ENCODE measurements around the gene SLC6A8. TPM values are rescaled to one million over a fixed set of nuclear protein-coding genes. Genes with fewer than 3 reads are reported as not detected.
"Not testable (repeated sequence)": the region's sequence is repeated elsewhere in the genome, so short reads cannot be mapped to it uniquely, and the experiment has no call there.

Gene SLC6A8
- total RNA-seq, 1 donor from 2014 or later, result 56.8 TPM

DNA sequence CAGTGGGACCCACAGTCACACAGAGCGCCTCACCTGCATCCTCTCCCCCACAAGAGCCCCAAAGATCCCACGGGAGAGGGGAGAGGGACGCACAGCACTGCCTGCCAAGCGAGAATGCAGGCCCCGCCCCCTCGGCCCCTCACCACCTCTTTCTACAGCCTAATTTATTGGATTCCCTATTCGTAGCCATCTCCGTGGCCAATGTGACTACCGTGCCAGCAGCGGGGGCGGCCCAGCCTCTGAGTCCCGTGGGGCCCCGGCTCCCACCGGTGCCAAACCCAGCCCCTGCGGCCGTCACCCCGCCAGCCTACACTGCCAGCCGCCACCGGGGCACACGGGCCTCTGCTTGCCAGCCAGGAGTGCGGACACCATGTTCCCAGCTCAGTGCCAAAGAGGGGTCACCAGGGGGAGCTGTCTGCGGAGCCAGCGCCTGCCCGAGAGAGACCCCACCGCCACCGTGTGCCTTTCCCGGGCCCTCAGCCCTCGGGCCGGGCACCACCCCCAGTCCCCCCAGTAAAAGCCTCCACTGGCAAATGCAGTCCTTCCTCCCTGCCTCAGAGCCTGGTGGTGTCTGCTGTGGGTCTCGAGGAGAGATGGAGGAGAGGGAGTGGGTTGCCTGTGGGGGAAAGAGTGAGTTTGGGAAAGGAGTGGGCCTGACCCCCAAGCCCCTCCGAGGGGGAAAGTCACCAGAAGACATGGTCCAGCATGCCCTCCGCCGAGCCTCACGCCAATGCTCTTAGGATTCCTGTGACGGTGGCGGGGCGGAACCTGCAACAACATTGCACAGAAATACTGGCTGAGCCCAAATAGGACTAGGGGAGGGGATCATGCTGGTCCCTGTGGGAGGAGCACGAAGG is 56.7 kb downstream of the SLC6A8 start:
- no peaks in the 10 kb centered on the region for H3K9me3 Mint-ChIP-seq
- no peaks in the 10 kb centered on the region for H3K36me3 Mint-ChIP-seq
- H3K4me1 Mint-ChIP-seq (ENCODE audit: unreplicated experiment), result no peaks in the 10 kb centered on the region
- TF ChIP-seq, protein P1, sequence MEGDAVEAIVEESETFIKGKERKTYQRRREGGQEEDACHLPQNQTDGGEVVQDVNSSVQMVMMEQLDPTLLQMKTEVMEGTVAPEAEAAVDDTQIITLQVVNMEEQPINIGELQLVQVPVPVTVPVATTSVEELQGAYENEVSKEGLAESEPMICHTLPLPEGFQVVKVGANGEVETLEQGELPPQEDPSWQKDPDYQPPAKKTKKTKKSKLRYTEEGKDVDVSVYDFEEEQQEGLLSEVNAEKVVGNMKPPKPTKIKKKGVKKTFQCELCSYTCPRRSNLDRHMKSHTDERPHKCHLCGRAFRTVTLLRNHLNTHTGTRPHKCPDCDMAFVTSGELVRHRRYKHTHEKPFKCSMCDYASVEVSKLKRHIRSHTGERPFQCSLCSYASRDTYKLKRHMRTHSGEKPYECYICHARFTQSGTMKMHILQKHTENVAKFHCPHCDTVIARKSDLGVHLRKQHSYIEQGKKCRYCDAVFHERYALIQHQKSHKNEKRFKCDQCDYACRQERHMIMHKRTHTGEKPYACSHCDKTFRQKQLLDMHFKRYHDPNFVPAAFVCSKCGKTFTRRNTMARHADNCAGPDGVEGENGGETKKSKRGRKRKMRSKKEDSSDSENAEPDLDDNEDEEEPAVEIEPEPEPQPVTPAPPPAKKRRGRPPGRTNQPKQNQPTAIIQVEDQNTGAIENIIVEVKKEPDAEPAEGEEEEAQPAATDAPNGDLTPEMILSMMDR (conservative IDR thresholded peaks at IDR 0.05), result peak; percentile 58
- H3K4me3 Mint-ChIP-seq, result no peak overlapping the region
- no peaks in the 10 kb centered on the region for H3K27me3 Mint-ChIP-seq
- H3K27ac Mint-ChIP-seq, result no peak overlapping the region
- DNase-seq (ENCODE audit: extremely low spot score, unreplicated experiment), result no peak

DNA sequence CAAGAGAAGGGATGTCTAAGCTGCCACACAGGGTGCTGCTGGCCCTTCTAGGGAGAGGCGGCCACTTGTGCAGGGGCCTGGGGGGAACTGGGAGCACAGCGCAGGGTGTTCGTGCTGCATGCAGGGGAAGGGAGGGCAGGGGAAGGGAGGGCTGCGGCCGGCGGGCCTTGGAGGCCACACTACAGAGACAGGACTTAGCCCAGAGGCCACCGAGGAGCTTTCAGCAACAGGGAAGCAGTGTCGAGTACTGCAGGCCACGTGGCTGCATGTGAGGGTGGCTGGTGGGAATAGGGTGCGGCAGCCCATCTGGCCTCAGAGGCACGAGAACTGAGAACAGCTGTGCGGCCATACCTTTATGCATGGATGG is 57.3 kb downstream of the SLC6A8 start:
- H3K4me3 Mint-ChIP-seq; H3K27me3 Mint-ChIP-seq; H3K36me3 Mint-ChIP-seq; DNase-seq (ENCODE audit: extremely low spot score, unreplicated experiment); H3K4me1 Mint-ChIP-seq (ENCODE audit: unreplicated experiment); H3K9me3 Mint-ChIP-seq; H3K27ac Mint-ChIP-seq: not testable (repeated sequence)

Other genes starting within 250 kb of the SLC6A8 start
- gene TREX2, start 241.9 kb upstream of the SLC6A8 start, total RNA-seq (ENCODE audit: low replicate concordance), result 0.72 and 1.3 TPM in 2 replicates
- gene HAUS7, start 217.3 kb upstream of the SLC6A8 start, total RNA-seq (ENCODE audit: low replicate concordance), result 19.6 and 32.5 TPM in 2 replicates
- 2.7 and 29.6 TPM in 2 replicates for gene BGN, start 192.9 kb upstream of the SLC6A8 start, total RNA-seq (ENCODE audit: low replicate concordance)
- gene ATP2B3, start 170.3 kb upstream of the SLC6A8 start, total RNA-seq (ENCODE audit: low replicate concordance), result 0.26 and 0.43 TPM in 2 replicates
- 19.0 and 19.9 TPM in 2 replicates for gene CCNQ, start 88.8 kb upstream of the SLC6A8 start, total RNA-seq (ENCODE audit: low replicate concordance)
- 5.8 and 9.5 TPM in 2 replicates for gene DUSP9, start 40.7 kb upstream of the SLC6A8 start, total RNA-seq (ENCODE audit: low replicate concordance)
- 2.2 and 3.7 TPM in 2 replicates for gene PNCK, start 14.1 kb upstream of the SLC6A8 start, total RNA-seq (ENCODE audit: low replicate concordance)
- 160 and 223 TPM in 2 replicates for gene BCAP31, start 36.5 kb downstream of the SLC6A8 start, total RNA-seq (ENCODE audit: low replicate concordance)
- gene ABCD1, start 36.9 kb downstream of the SLC6A8 start, total RNA-seq (ENCODE audit: low replicate concordance), result 6.2 and 8.0 TPM in 2 replicates
- 1.2 and 1.4 TPM in 2 replicates for gene PLXNB3, start 76.3 kb downstream of the SLC6A8 start, total RNA-seq (ENCODE audit: low replicate concordance)
- not detected in 2 replicates for gene SRPK3, start 93.1 kb downstream of the SLC6A8 start, total RNA-seq (ENCODE audit: low replicate concordance)
- 42.9 and 50.0 TPM in 2 replicates for gene IDH3G, start 106.4 kb downstream of the SLC6A8 start, total RNA-seq (ENCODE audit: low replicate concordance)
- gene SSR4, start 106.7 kb downstream of the SLC6A8 start, total RNA-seq (ENCODE audit: low replicate concordance), result 271 and 390 TPM in 2 replicates
- 2.7 and 23.9 TPM in 2 replicates for gene PDZD4, start 142.6 kb downstream of the SLC6A8 start, total RNA-seq (ENCODE audit: low replicate concordance)
- gene L1CAM, start 198.2 kb downstream of the SLC6A8 start, total RNA-seq (ENCODE audit: low replicate concordance), result 2.9 and 12.6 TPM in 2 replicates
- not detected in 2 replicates for gene AVPR2, start 216.7 kb downstream of the SLC6A8 start, total RNA-seq (ENCODE audit: low replicate concordance)
- gene ARHGAP4, start 238.3 kb downstream of the SLC6A8 start, total RNA-seq (ENCODE audit: low replicate concordance), result 7.7 and 8.8 TPM in 2 replicates
- gene NAA10, start 247.1 kb downstream of the SLC6A8 start, total RNA-seq (ENCODE audit: low replicate concordance), result 73.8 and 82.7 TPM in 2 replicates

Measured in type B pancreatic cell (in vitro differentiated cells).